Sigmoid colon (tissue), 7 donors: ENCODE data around the gene SULT4A1. TPM values are rescaled to one million over a fixed set of nuclear protein-coding genes. Genes with fewer than 3 reads are reported as not detected.
"Not testable (repeated sequence)": the region's sequence is repeated elsewhere in the genome, so short reads cannot be mapped to it uniquely, and the experiment has no call there.

Experiments
- DNase-seq: peaks from one replicate; pipeline ENCODE4 v3.0.0-alpha.2; 2019
- H3K27ac ChIP-seq, 4 donors: fragments of 200-600 bp; sonication (generic); one replicate each; pipeline ENCODE4 v1.5.1; 2016 to 2019; ENCODE audit warnings: mild to moderate bottlenecking in 1 of 4
- H3K27me3 ChIP-seq, 3 donors: fragments of 200-600 bp; sonication (generic); one replicate each; pipeline ENCODE4 v1.5.1; 2019; ENCODE audit warnings: mild to moderate bottlenecking in 1 of 3
- H3K36me3 ChIP-seq, 4 donors: fragments of 200-600 bp; sonication (generic); one replicate each; pipeline ENCODE4 v1.5.1; 2016 to 2019
- H3K4me1 ChIP-seq, 4 donors: fragments of 200-600 bp; sonication (generic); one replicate each; pipeline ENCODE4 v1.5.1; 2017 to 2019
- H3K4me3 ChIP-seq, 4 donors: fragments of 200-600 bp; sonication (generic); one replicate each; pipeline ENCODE4 v1.5.1; 2017 to 2019; ENCODE audit warnings: mild to moderate bottlenecking in 2 of 4, moderate library complexity in 1 of 4
- H3K9me3 ChIP-seq, 4 donors: fragments of 200-600 bp in 3 of 4; sonication (generic) in 3 of 4; one replicate each; pipeline versions ENCODE4 v1.5.1 to v1.6.1; 2013 to 2019
- EP300 ChIP-seq, 4 donors: sonication (generic); formaldehyde crosslinking; IDR thresholded peaks; one replicate each; pipeline ENCODE4 v1.6.1; 2017; ENCODE audit warnings: antibody characterized with exemption in 4 of 4
- POLR2A ChIP-seq, 2 donors: fragments of 450-650 bp; IDR thresholded peaks; one replicate each; pipeline ENCODE4 v1.6.1; 2016; ENCODE audit warnings: antibody characterized with exemption in 2 of 2, mild to moderate bottlenecking in 2 of 2, moderate library complexity in 2 of 2
- POLR2AphosphoS5 ChIP-seq, 4 donors: sonication (generic); formaldehyde crosslinking; IDR thresholded peaks; one replicate each; pipeline ENCODE4 v1.6.1; 2017; ENCODE audit warnings: antibody characterized with exemption in 4 of 4
- WGBS, 2 donors: extraction: QIAGEN DNeasy Blood & Tissue Kit; methylation state at CpG; one replicate each; pipeline ENCODE4 v1.1.7; 2013; 5-methylcytosine and 5-hydroxymethylcytosine counted together
- intact Hi-C: fragments of 100-400 bp; cut with DNase I; formaldehyde crosslinking; loops from one replicate; pipeline ENCODE4 v1.15.1; 2023
- polyA plus RNA-seq, 3 donors: library from polyadenylated mRNA; stranded (reverse); fragments of 200-250 nt; gene quantifications; one replicate each; pipeline ENCODE4 v1.2.3, GENCODE V29; 2013
- total RNA-seq, 4 donors: library from RNA; depleted of rRNA; stranded (reverse); fragments of >200 nt; gene quantifications; one replicate each; pipeline ENCODE4 v1.1.0, GENCODE V29; 2016
- TF ChIP-seq, protein P1 (sequence below), 4 experiments: fragments of 450-650 bp in 3 of 4; fragments of 200-600 bp in 1 of 4; IDR thresholded peaks; one replicate each; pipeline ENCODE4 v1.5.1; 2016 to 2019; ENCODE audit warnings: antibody characterized with exemption in 4 of 4, mild to moderate bottlenecking in 3 of 4, moderate library complexity in 2 of 4
- donor health status: healthy with polysubstance abuse.
- donor health status: Bipolar disorder and iron deficiency.
- donor health status: healthy.

SULT4A1 gene
- total and polyA plus RNA-seq, 7 donors, result 1.3 to 3.9 (median 2.2) TPM; not detected in 2

DNA sequence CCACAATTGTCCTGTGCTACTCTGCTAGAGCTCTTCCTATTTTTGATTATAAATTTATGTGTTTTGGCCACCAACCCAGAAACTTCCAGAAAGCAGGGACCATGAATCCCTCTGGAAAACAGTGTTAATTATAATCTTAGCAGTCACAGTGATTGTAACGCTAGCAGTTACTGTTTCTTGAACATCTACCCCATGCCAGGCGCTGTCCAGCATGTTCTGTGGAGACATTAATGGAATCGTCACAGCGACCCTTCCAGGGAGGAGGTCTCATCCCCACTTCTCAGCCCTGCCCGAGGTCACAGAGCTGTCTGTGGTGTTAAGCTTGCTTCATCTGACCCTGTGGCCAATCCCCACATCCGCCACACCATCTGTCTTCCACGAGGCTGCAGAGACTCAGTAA is 43.4 kb upstream of the SULT4A1 start:
- no peaks in the 10 kb centered on the region for H3K9me3 ChIP-seq
- no peak overlapping the region for H3K4me3 ChIP-seq
- DNase-seq, result no peak
- H3K36me3 ChIP-seq, result no peaks in the 10 kb centered on the region
- 49 to 54% methylated on average over 7 of the region's 7 CpGs for WGBS, 2 donors
- peaks cover 0 to 11% (median 0%) of the 10 kb centered on the region in 3 donors for H3K27me3 ChIP-seq
- intact Hi-C loops, result no loop called here
- TF ChIP-seq POLR2AphosphoS5 (IDR thresholded peaks at IDR 0.05) (no peak), POLR2A (IDR thresholded peaks at IDR 0.05) (no peak), EP300 (IDR thresholded peaks at IDR 0.05) (no peak)
- no peaks in the 10 kb centered on the region for H3K4me1 ChIP-seq
- no peak overlapping the region for H3K27ac ChIP-seq

DNA sequence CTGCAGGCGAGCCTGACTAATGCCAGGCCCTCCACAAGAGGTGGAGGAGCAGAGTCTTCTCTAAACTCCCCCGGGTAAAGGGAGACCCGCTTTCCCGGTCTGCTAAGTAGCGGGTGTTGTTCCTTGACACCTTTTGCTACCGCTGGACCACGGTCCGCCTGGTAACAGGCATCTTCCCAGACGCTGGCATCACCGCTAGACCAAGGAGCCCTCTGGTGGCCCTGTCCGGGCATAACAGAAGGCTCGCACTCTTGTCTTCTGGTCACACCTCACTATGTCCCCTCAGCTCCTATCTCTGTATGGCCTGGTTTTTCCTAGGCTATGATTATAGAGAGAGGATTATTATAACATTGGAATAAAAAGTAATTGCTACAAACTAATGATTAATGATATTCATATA is 42.1 kb upstream of the SULT4A1 start:
- H3K27ac ChIP-seq, H3K4me1 ChIP-seq, H3K36me3 ChIP-seq, H3K9me3 ChIP-seq, intact Hi-C loops, DNase-seq, H3K4me3 ChIP-seq: not testable (repeated sequence)
- WGBS, 2 donors, result 35% methylated on average over 12 of the region's 12 CpGs
- peaks cover 0 to 11% (median 0%) of the 10 kb centered on the region in 3 donors for H3K27me3 ChIP-seq

DNA sequence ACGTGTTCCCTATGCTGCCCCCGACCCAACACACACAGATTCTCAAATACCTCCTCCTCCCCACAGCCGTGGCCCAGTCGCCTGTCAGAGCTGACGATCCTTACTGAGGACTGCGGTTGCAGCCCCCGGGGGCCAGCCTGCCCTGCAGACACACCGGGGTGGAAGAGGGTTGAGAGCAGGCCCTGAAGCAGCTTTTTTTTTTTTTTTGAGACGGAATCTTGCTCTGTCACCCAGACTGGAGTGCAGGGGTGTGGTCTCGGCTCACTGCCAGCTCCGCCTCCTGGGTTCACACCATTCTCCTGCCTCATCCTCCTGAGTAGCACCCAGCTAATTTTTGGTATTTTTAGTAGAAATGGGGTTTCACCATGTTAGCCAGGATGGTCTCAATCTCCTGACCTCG is 40.7 kb upstream of the SULT4A1 start:
- H3K4me1 ChIP-seq, H3K9me3 ChIP-seq, H3K36me3 ChIP-seq, DNase-seq, intact Hi-C loops, H3K27ac ChIP-seq, H3K4me3 ChIP-seq: not testable (repeated sequence)
- peaks cover 0 to 11% (median 0%) of the 10 kb centered on the region in 3 donors for H3K27me3 ChIP-seq
- WGBS, 2 donors, result 67 to 74% methylated on average over 12 of the region's 12 CpGs

DNA sequence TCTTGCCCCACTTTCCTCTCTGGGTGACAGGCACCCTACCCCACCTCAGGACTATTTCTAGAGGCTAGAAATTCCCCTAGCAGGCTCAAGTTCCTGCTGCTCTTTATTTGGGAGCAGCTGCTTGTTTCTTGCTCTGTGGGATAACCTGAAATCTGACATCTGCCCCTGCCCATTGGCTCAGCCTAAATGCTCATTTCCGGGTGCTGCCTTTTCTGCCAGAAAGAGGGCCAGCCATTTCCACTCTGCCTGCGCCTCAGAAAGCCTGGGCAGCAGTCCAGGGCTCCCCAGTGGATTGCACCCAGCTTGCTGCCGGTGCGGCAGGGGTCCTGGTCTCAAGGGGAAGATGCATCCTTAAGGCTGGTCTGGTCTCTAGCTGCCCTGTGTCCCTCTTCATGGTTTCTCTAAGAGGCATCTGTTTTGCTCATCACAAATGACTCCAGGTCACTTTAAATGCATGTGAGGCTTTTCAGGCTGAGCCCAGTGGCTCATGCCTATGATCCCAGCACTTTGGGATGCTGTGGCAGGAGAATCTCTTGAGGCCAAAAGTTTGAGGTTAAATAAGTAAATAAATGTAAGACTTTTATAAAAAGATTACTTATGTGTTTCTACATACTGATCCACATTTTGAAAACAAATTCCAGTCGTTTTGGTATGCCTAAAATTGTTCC is 39.8 kb upstream of the SULT4A1 start:
- Histone ChIP-seq H3K4me3 (no peak overlapping the region), H3K27ac (no peak overlapping the region), H3K27me3 (peaks cover 0 to 11% (median 0%) of the 10 kb centered on the region in 3 donors), H3K9me3 (no peaks in the 10 kb centered on the region), H3K4me1 (no peaks in the 10 kb centered on the region), H3K36me3 (no peaks in the 10 kb centered on the region)
- TF ChIP-seq POLR2A (IDR thresholded peaks at IDR 0.05) (no peak), POLR2AphosphoS5 (IDR thresholded peaks at IDR 0.05) (no peak), EP300 (IDR thresholded peaks at IDR 0.05) (no peak)
- TF ChIP-seq, protein P1, sequence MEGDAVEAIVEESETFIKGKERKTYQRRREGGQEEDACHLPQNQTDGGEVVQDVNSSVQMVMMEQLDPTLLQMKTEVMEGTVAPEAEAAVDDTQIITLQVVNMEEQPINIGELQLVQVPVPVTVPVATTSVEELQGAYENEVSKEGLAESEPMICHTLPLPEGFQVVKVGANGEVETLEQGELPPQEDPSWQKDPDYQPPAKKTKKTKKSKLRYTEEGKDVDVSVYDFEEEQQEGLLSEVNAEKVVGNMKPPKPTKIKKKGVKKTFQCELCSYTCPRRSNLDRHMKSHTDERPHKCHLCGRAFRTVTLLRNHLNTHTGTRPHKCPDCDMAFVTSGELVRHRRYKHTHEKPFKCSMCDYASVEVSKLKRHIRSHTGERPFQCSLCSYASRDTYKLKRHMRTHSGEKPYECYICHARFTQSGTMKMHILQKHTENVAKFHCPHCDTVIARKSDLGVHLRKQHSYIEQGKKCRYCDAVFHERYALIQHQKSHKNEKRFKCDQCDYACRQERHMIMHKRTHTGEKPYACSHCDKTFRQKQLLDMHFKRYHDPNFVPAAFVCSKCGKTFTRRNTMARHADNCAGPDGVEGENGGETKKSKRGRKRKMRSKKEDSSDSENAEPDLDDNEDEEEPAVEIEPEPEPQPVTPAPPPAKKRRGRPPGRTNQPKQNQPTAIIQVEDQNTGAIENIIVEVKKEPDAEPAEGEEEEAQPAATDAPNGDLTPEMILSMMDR (IDR thresholded peaks at IDR 0.05), result no peak
- 46 to 57% methylated on average over 5 of the region's 5 CpGs for WGBS, 2 donors
- intact Hi-C loops, result no loop called here
- no peak for DNase-seq

DNA sequence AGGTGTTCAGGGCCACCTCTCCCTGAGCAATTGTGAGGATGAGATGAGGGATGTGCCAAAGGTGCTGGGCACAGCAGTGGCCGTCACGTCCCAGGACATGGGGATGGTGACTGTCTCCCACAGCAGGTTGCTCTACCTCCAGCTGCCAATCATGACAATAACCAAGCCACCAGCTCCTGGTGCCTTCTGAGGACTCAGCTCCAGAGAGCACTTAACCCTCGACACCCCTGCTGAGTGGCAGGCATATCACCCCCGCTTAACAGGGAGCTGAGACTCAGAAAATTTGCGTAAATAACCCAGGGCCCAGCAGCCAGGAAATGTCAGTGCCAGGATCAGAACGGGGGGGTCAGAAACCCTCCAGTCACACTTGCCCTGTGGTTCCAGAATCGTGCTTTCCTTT is 37.9 kb upstream of the SULT4A1 start:
- Histone ChIP-seq H3K27me3 (peaks cover 0 to 6% (median 0%) of the 10 kb centered on the region in 3 donors), H3K36me3 (no peaks in the 10 kb centered on the region), H3K4me3 (no peak overlapping the region), H3K4me1 (no peaks in the 10 kb centered on the region), H3K9me3 (no peaks in the 10 kb centered on the region), H3K27ac (no peak overlapping the region)
- DNase-seq, result no peak
- intact Hi-C loops, result no loop called here
- 59 to 60% methylated on average over 7 of the region's 7 CpGs for WGBS, 2 donors
- no peak for TF ChIP-seq EP300 (IDR thresholded peaks at IDR 0.05)
- TF ChIP-seq POLR2AphosphoS5 (IDR thresholded peaks at IDR 0.05), result no peak
- TF ChIP-seq, protein P1 (IDR thresholded peaks at IDR 0.05), result no peak
- TF ChIP-seq POLR2A (IDR thresholded peaks at IDR 0.05), result no peak

DNA sequence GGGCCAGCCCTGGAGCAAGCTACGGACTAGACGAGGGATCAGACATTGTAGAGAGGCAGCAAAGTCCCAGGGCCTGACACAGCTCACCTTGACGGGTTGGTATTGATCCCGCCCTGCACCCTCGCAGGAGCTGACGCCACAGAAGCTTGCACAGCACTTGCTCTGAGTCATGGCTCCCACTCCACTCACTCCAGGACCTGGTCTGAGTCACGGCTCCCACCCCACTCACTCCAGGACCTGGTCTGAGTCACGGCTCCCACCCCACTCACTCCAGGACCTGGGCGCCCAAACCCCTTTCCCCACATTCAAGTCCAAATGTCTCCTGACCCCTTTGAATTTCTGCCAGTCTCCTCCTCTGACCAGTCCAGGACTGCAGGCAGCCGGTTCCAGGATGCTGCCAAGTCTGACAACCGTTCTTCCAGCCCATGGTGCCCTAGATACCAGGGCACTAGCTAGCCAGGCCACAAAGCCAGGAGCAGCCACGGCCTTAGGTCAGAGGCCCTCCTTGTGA is 35.5 kb upstream of the SULT4A1 start:
- H3K27ac ChIP-seq, result no peak overlapping the region
- DNase-seq, result no peak
- no peaks in the 10 kb centered on the region for H3K9me3 ChIP-seq
- TF ChIP-seq EP300 (IDR thresholded peaks at IDR 0.05) (no peak), POLR2A (IDR thresholded peaks at IDR 0.05) (no peak), POLR2AphosphoS5 (IDR thresholded peaks at IDR 0.05) (no peak)
- TF ChIP-seq, protein P1 (IDR thresholded peaks at IDR 0.05), result no peak
- H3K4me1 ChIP-seq, result no peaks in the 10 kb centered on the region
- H3K4me3 ChIP-seq, result no peak overlapping the region
- no peaks in the 10 kb centered on the region for H3K36me3 ChIP-seq
- intact Hi-C loops, result no loop called here
- 51 to 64% methylated on average over 12 of the region's 12 CpGs for WGBS, 2 donors
- H3K27me3 ChIP-seq, result peaks cover 0 to 10% (median 7%) of the 10 kb centered on the region in 3 donors
